ENCODE results near the gene SASH3. TPM values are rescaled to one million over a fixed set of nuclear protein-coding genes. Genes with fewer than 3 reads are reported as not detected.

SASH3 gene
- total and polyA plus RNA-seq, 7 donors, result 1.7 to 48.3 (median 6.7) TPM

GRCh38 chrX:129787336-129788055 lies 7.7 kb downstream of the SASH3 start:
- H3K36me3 ChIP-seq, result no peaks in the 10 kb centered on the region
- 84 to 87% methylated on average over 11 of the region's 11 CpGs for WGBS, 2 donors
- no peaks in the 10 kb centered on the region for H3K4me1 ChIP-seq
- intact Hi-C loops (cut with DNase I), result no loop called here
- TF ChIP-seq POLR2A (IDR thresholded peaks at IDR 0.05) (no peak), CTCF (IDR thresholded peaks at IDR 0.05) (no peak), EP300 (IDR thresholded peaks at IDR 0.05) (no peak), POLR2AphosphoS5 (IDR thresholded peaks at IDR 0.05) (no peak)
- no peaks in the 10 kb centered on the region for H3K27me3 ChIP-seq
- H3K9me3 ChIP-seq, result no peaks in the 10 kb centered on the region
- no peak overlapping the region for H3K27ac ChIP-seq
- H3K4me3 ChIP-seq, result no peak overlapping the region
- DNase-seq, result peak; percentile 54

GRCh38 chrX:129788527-129788926 lies 8.8 kb downstream of the SASH3 start:
- Histone ChIP-seq H3K4me1 (no peaks in the 10 kb centered on the region), H3K27me3 (no peaks in the 10 kb centered on the region), H3K36me3 (no peaks in the 10 kb centered on the region), H3K4me3 (no peak overlapping the region), H3K9me3 (no peaks in the 10 kb centered on the region), H3K27ac (no peak overlapping the region)
- intact Hi-C loops (cut with DNase I), result no loop called here
- TF ChIP-seq POLR2AphosphoS5 (IDR thresholded peaks at IDR 0.05), result no peak
- no peak for TF ChIP-seq EP300 (IDR thresholded peaks at IDR 0.05)
- no peak for TF ChIP-seq CTCF (IDR thresholded peaks at IDR 0.05)
- no peak for TF ChIP-seq POLR2A (IDR thresholded peaks at IDR 0.05)
- DNase-seq, result peak; percentile 15
- 80 to 84% methylated on average over 6 of the region's 6 CpGs for WGBS, 2 donors

- DNase-seq, result peak; percentile 8
- Histone ChIP-seq H3K4me1 (no peaks in the 10 kb centered on the region), H3K4me3 (no peak overlapping the region), H3K27me3 (no peaks in the 10 kb centered on the region), H3K27ac (no peak overlapping the region), H3K9me3 (no peaks in the 10 kb centered on the region), H3K36me3 (no peaks in the 10 kb centered on the region)
- no peak for TF ChIP-seq POLR2A (IDR thresholded peaks at IDR 0.05)
- TF ChIP-seq POLR2AphosphoS5 (IDR thresholded peaks at IDR 0.05), result no peak
- TF ChIP-seq CTCF (IDR thresholded peaks at IDR 0.05), result no peak
- TF ChIP-seq EP300 (IDR thresholded peaks at IDR 0.05), result no peak
- 72 to 73% methylated on average over 3 of the region's 3 CpGs for WGBS, 2 donors
- intact Hi-C loops (cut with DNase I), result no loop called here
These were observed 10.4 kb downstream of the SASH3 start for GRCh38 chrX:129790146-129790545.

GRCh38 chrX:129790808-129791207 lies 11.1 kb downstream of the SASH3 start:
- Histone ChIP-seq H3K9me3 (no peaks in the 10 kb centered on the region), H3K27ac (no peak overlapping the region), H3K4me1 (no peaks in the 10 kb centered on the region), H3K27me3 (no peaks in the 10 kb centered on the region), H3K4me3 (no peak overlapping the region), H3K36me3 (no peaks in the 10 kb centered on the region)
- 93 to 94% methylated on average over 9 of the region's 9 CpGs for WGBS, 2 donors
- TF ChIP-seq POLR2AphosphoS5 (IDR thresholded peaks at IDR 0.05) (no peak), EP300 (IDR thresholded peaks at IDR 0.05) (no peak), CTCF (IDR thresholded peaks at IDR 0.05) (no peak), POLR2A (IDR thresholded peaks at IDR 0.05) (no peak)
- peak; percentile 50 for DNase-seq
- intact Hi-C loops (cut with DNase I), result no loop called here

GRCh38 chrX:129791336-129791735 lies 11.6 kb downstream of the SASH3 start:
- TF ChIP-seq CTCF (IDR thresholded peaks at IDR 0.05), result no peak
- TF ChIP-seq POLR2A (IDR thresholded peaks at IDR 0.05), result no peak
- no peak for TF ChIP-seq POLR2AphosphoS5 (IDR thresholded peaks at IDR 0.05)
- TF ChIP-seq EP300 (IDR thresholded peaks at IDR 0.05), result no peak

More at GRCh38 chrX:129791336-129791735, 11.6 kb downstream of the SASH3 start:
- Histone ChIP-seq H3K9me3 (no peaks in the 10 kb centered on the region), H3K27me3 (no peaks in the 10 kb centered on the region), H3K36me3 (no peaks in the 10 kb centered on the region), H3K4me1 (no peaks in the 10 kb centered on the region), H3K4me3 (no peak overlapping the region), H3K27ac (no peak overlapping the region)
- intact Hi-C loops (cut with DNase I), result no loop called here
- DNase-seq, result peak; percentile 37
- 89 to 93% methylated on average over 8 of the region's 8 CpGs for WGBS, 2 donors
